ENCODE measurements around the gene WIF1. TPM values are rescaled to one million over a fixed set of nuclear protein-coding genes. Genes with fewer than 3 reads are reported as not detected.

Gene WIF1
- total and polyA plus RNA-seq, 10 of the 15 experiments (the other 5 are each of a cell fraction or from before 2014, with no cell fraction given): 0.04 to 0.05 (median 0.05) TPM; not detected in 7

GRCh38 chr12:65055859-65056258 is 65.2 kb downstream of the WIF1 start:
- 0 out of 4 replicates have a peak, but pooled peaks cover 0 to 2% of the 10 kb centered on the region in 2 experiments for H3K27me3 ChIP-seq (replicated peaks in 1 of 2; ENCODE audit: control insufficient read depth in 2 of 2, insufficient read depth in 2 of 2, low read length in 1 of 2)
- H3K27ac ChIP-seq (ENCODE audit: control insufficient read depth, insufficient read depth): no peak overlapping the region
- TF ChIP-seq NBN (IDR thresholded peaks at IDR 0.05) (no peak), ELK1 (IDR thresholded peaks at IDR 0.05; ENCODE audit: low read depth, low read length) (no peak), GATAD2B (conservative IDR thresholded peaks at IDR 0.05; ENCODE audit: low read depth) (no peak), NR2C2 (IDR thresholded peaks at IDR 0.05; ENCODE audit: borderline replicate concordance, control insufficient read depth, insufficient read length, low read depth) (no peak), KAT2A (conservative IDR thresholded peaks at IDR 0.05; ENCODE audit: control insufficient read depth, low read depth, low read length) (no peak), SMC3 (IDR thresholded peaks at IDR 0.05; ENCODE audit: borderline replicate concordance, low read length) (no peak), POLR2AphosphoS5 (IDR thresholded peaks at IDR 0.05; ENCODE audit: low read length) (no peak)
- SMC1A ChIA-PET (ENCODE audit: uncharacterized antibody, unreplicated experiment): no interaction called here
- no peaks in the 10 kb centered on the region for H3K9me3 ChIP-seq (replicated peaks; ENCODE audit: control insufficient read depth, insufficient read depth, low read length)
- intact Hi-C loops (cut with micrococcal nuclease; ENCODE audit: unreplicated experiment) (no loop called here), in situ Hi-C loops (cut with MboI) (no loop called here)
- H3K4me3 ChIP-seq: no peak overlapping the region
- no peak overlapping the region for H3K4me2 ChIP-seq (ENCODE audit: control insufficient read depth, insufficient read depth)
- H4K20me1 ChIP-seq (ENCODE audit: control insufficient read depth, insufficient read depth): no peaks in the 10 kb centered on the region
- no peak for FAIRE-seq
- no peak for DNase-seq (ENCODE audit: low read depth, low spot score)
- CTCF ChIA-PET: no interaction called here
- BruUV-seq (replicated peaks): no TSS peak
- POLR2A ChIA-PET: no interaction called here
- H2AFZ ChIP-seq (ENCODE audit: control insufficient read depth, low read depth, low read length): no peak overlapping the region
- no peaks in the 10 kb centered on the region for H3K79me2 ChIP-seq (ENCODE audit: control insufficient read depth, insufficient read depth, low read length)
- RAD21 ChIA-PET (ENCODE audit: unreplicated experiment): no interaction called here
- no peak overlapping the region for H3K9ac ChIP-seq (ENCODE audit: control insufficient read depth, insufficient read depth, low read length)
- no peaks in the 10 kb centered on the region for H3K36me3 ChIP-seq (ENCODE audit: control insufficient read depth in 2 of 2, insufficient read depth in 2 of 2, low read length in 1 of 2)
- 45% methylated on average over 4 of the region's 4 CpGs for WGBS (ENCODE audit: insufficient coverage, insufficient replicate concordance, low lambda C conversion rate, missing lambda C conversion rate)
- no peak for ATAC-seq
- H3K4me1 ChIP-seq (ENCODE audit: control insufficient read depth, insufficient read depth, low read length): no peaks in the 10 kb centered on the region

- Histone ChIP-seq H3K79me2 (ENCODE audit: control insufficient read depth, insufficient read depth, low read length) (no peaks in the 10 kb centered on the region), H4K20me1 (ENCODE audit: control insufficient read depth, insufficient read depth) (no peaks in the 10 kb centered on the region), H3K9ac (ENCODE audit: control insufficient read depth, insufficient read depth, low read length) (no peak overlapping the region), H3K4me3 (no peak overlapping the region), H3K9me3 (replicated peaks; ENCODE audit: control insufficient read depth, insufficient read depth, low read length) (no peaks in the 10 kb centered on the region), H3K36me3 (ENCODE audit: control insufficient read depth in 2 of 2, insufficient read depth in 2 of 2, low read length in 1 of 2) (no peaks in the 10 kb centered on the region), H3K27me3 (replicated peaks in 1 of 2; ENCODE audit: control insufficient read depth in 2 of 2, insufficient read depth in 2 of 2, low read length in 1 of 2) (peaks cover 0 to 3% of the 10 kb centered on the region in 2 experiments; a peak in 2 of 4 replicates), H3K4me2 (ENCODE audit: control insufficient read depth, insufficient read depth) (no peak overlapping the region), H3K27ac (ENCODE audit: control insufficient read depth, insufficient read depth) (no peak overlapping the region), H3K4me1 (ENCODE audit: control insufficient read depth, insufficient read depth, low read length) (no peaks in the 10 kb centered on the region), H2AFZ (ENCODE audit: control insufficient read depth, low read depth, low read length) (no peak overlapping the region)
- in situ Hi-C loops (cut with MboI): no loop called here
- POLR2A ChIA-PET: no interaction called here
- RAD21 ChIA-PET (ENCODE audit: unreplicated experiment): no interaction called here
- 65% methylated on average over 9 of the region's 9 CpGs for WGBS (ENCODE audit: insufficient coverage, insufficient replicate concordance, low lambda C conversion rate, missing lambda C conversion rate)
- SMC1A ChIA-PET (ENCODE audit: uncharacterized antibody, unreplicated experiment): interaction anchor here (1.6 kb wide), 1 partner anchor 181 kb away, joined by 5 read pairs; no protein-coding TSS in a partner anchor
- no TSS peak for BruUV-seq (replicated peaks)
- ATAC-seq (no peak), DNase-seq (ENCODE audit: low read depth, low spot score) (no peak), FAIRE-seq (no peak)
- CTCF ChIA-PET: interaction anchor here (1.2 to 1.4 kb wide), 2 partner anchors 163 to 250 kb away, joined by 3 to 7 read pairs; no protein-coding TSS in a partner anchor
- intact Hi-C loops (cut with micrococcal nuclease; ENCODE audit: unreplicated experiment): no loop called here
- TF ChIP-seq NRF1 (conservative IDR thresholded peaks at IDR 0.05; ENCODE audit: low read depth, low read length) (no peak), MAX (IDR thresholded peaks at IDR 0.05; ENCODE audit: low read depth, low read length) (no peak), MTA2 (IDR thresholded peaks at IDR 0.05; ENCODE audit: low read depth) (no peak), RELA (IDR thresholded peaks at IDR 0.05; ENCODE audit: borderline replicate concordance, partially characterized antibody) (no peak), POLR2A (IDR thresholded peaks at IDR 0.05; ENCODE audit: low read depth, low read length) (no peak), TCF7 (IDR thresholded peaks at IDR 0.05; ENCODE audit: borderline replicate concordance) (no peak), ZBTB33 (IDR thresholded peaks at IDR 0.05) (no peak)
These were observed 69.9 kb downstream of the WIF1 start for GRCh38 chr12:65051218-65051617.
